ENCODE results near the gene CDC25A. TPM values are rescaled to one million over a fixed set of nuclear protein-coding genes. Genes with fewer than 3 reads are reported as not detected.
A peak's percentile ranks its signal among the peaks of the same experiment; 100 is the strongest.

Gene CDC25A
- total RNA-seq, result 8.7 and 9.9 TPM in 2 replicates

- H3K4me3 ChIP-seq (ENCODE audit: low read depth, low read length), result peak within 1 kb of the TSS; percentile 87
- no peak for TF ChIP-seq CTCF (IDR thresholded peaks at IDR 0.05; ENCODE audit: insufficient read depth, low read depth, low read length)
- DNase-seq (ENCODE audit: low read depth), result peak; percentile 99
These were observed at the start of gene CDC25A for GRCh38 chr3:48188266-48189201. Gene CDC25A (minus strand): TSS chr3:48188417. CDS start chr3:48187947, 470 bp downstream.

GRCh38 chr3:48236531-48236930 lies 48.3 kb upstream of the CDC25A start:
- no peak for DNase-seq (ENCODE audit: low read depth)
- no peak for TF ChIP-seq CTCF (IDR thresholded peaks at IDR 0.05; ENCODE audit: insufficient read depth, low read depth, low read length)
- H3K4me3 ChIP-seq (ENCODE audit: low read depth, low read length), result no peak overlapping the region

- no peak for TF ChIP-seq CTCF (IDR thresholded peaks at IDR 0.05; ENCODE audit: insufficient read depth, low read depth, low read length)
- H3K4me3 ChIP-seq (ENCODE audit: low read depth, low read length), result no peak overlapping the region
- DNase-seq (ENCODE audit: low read depth), result no peak
These were observed 45.3 kb upstream of the CDC25A start for GRCh38 chr3:48233542-48233941.

GRCh38 chr3:48232734-48233133 lies 44.5 kb upstream of the CDC25A start:
- peak; percentile 77 for DNase-seq (ENCODE audit: low read depth)
- TF ChIP-seq CTCF (IDR thresholded peaks at IDR 0.05; ENCODE audit: insufficient read depth, low read depth, low read length), result peak; percentile 69
- no peak overlapping the region for H3K4me3 ChIP-seq (ENCODE audit: low read depth, low read length)

GRCh38 chr3:48232232-48232631 lies 44.0 kb upstream of the CDC25A start:
- no peak for TF ChIP-seq CTCF (IDR thresholded peaks at IDR 0.05; ENCODE audit: insufficient read depth, low read depth, low read length)
- no peak for DNase-seq (ENCODE audit: low read depth)
- no peak overlapping the region for H3K4me3 ChIP-seq (ENCODE audit: low read depth, low read length)

GRCh38 chr3:48226939-48227338 lies 38.7 kb upstream of the CDC25A start:
- TF ChIP-seq CTCF (IDR thresholded peaks at IDR 0.05; ENCODE audit: insufficient read depth, low read depth, low read length), result no peak
- no peak for DNase-seq (ENCODE audit: low read depth)
- H3K4me3 ChIP-seq (ENCODE audit: low read depth, low read length), result no peak overlapping the region

Measured in fibroblast of villous mesenchyme (primary cell).